22Rv1 (cell line): ENCODE results near the gene DHRS7C.

ENCODE experiments used
- CTCF ChIP-seq: fragments of 450-650 bp; IDR thresholded peaks from 2 replicates; pipeline ENCODE4 v1.5.1; 2017; ENCODE audit warnings: mild to moderate bottlenecking
- ZFX ChIP-seq: fragments of 450-650 bp; IDR thresholded peaks from 2 replicates; pipeline ENCODE4 v1.6.1; 2017; ENCODE audit warnings: antibody characterized with exemption, borderline replicate concordance

- TF ChIP-seq CTCF (no peak), ZFX (no peak)
Observed at GRCh38 chr17:9805769-9806168, 14.4 kb upstream of the DHRS7C start.
